HEK293T (cell line): ENCODE results near the gene PLCL2.

Source experiments
- ELF4 ChIP-seq: fragments of 450-650 bp; IDR thresholded peaks from 2 replicates; pipeline ENCODE4 v1.6.1; 2017; ENCODE audit warnings: antibody characterized with exemption
- FOXA1 ChIP-seq: fragments of 450-650 bp; IDR thresholded peaks from 2 replicates; pipeline ENCODE4 v1.6.1; 2016; ENCODE audit warnings: mild to moderate bottlenecking
- NFRKB ChIP-seq: fragments of 450-650 bp; IDR thresholded peaks from 2 replicates; pipeline ENCODE4 v1.6.1; 2016; ENCODE audit warnings: mild to moderate bottlenecking, moderate library complexity
- SP1 ChIP-seq: fragments of 450-650 bp; IDR thresholded peaks from 2 replicates; pipeline ENCODE4 v1.6.1; 2017

GRCh38 chr3:16917256-16917935, 32.6 kb downstream of the PLCL2 start:
- TF ChIP-seq NFRKB, result no peak
- no peak for TF ChIP-seq FOXA1
- no peak for TF ChIP-seq SP1
- TF ChIP-seq ELF4, result no peak
